Measurements from ENCODE around the gene DENND1A.
"Not testable (repeated sequence)": the region's sequence is repeated elsewhere in the genome, so short reads cannot be mapped to it uniquely, and the experiment has no call there.

Gene DENND1A

DNA sequence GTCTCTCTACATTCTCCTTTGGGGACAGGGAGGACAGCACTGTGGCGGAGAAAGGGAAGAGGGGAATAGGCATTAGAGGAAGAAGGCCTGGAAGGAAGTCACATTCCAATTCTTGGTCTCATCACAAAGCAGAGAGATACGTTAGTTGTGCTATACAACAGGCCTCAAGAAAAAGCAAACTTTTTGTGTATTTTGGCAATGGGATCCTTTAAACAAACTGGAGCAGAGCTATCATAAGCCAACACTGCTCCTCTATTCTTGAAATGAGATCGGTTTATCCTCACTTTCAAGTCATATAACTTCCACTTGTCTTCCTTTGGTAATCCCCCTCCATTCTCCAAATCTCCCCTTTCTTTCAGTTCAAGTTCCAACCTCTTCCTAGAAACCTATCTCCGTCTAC is 6.5 kb downstream of the DENND1A start:
- in situ Hi-C loops (cut with HindIII; ENCODE audit: low sequenced_read_pairs): no loop called here

GRCh38 chr9:123922911-123923310 is 7.0 kb downstream of the DENND1A start:
- in situ Hi-C loops (cut with HindIII; ENCODE audit: low sequenced_read_pairs): no loop called here

DNA sequence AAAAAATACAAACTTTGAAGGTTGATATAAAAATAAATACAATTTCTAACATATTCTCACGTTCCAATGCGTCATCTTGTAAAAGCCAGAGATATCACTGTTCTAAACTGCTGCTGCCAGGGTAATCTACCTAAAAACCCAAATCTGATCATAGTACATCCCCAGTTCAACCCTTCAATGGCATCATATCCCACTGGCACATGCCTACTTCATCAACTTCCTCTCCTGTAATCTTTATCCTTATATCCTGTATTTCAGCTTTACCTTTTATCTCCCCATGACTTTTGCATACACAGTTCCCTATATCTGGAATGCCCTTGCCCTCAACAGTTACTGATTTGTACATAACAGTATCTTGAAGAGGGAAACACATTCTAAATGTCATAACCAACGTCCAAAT is 7.5 kb downstream of the DENND1A start:
- in situ Hi-C loops (cut with HindIII; ENCODE audit: low sequenced_read_pairs): no loop called here

GRCh38 chr9:123914517-123915196 is 15.3 kb downstream of the DENND1A start:
- in situ Hi-C loops (cut with HindIII; ENCODE audit: low sequenced_read_pairs): no loop called here

DNA sequence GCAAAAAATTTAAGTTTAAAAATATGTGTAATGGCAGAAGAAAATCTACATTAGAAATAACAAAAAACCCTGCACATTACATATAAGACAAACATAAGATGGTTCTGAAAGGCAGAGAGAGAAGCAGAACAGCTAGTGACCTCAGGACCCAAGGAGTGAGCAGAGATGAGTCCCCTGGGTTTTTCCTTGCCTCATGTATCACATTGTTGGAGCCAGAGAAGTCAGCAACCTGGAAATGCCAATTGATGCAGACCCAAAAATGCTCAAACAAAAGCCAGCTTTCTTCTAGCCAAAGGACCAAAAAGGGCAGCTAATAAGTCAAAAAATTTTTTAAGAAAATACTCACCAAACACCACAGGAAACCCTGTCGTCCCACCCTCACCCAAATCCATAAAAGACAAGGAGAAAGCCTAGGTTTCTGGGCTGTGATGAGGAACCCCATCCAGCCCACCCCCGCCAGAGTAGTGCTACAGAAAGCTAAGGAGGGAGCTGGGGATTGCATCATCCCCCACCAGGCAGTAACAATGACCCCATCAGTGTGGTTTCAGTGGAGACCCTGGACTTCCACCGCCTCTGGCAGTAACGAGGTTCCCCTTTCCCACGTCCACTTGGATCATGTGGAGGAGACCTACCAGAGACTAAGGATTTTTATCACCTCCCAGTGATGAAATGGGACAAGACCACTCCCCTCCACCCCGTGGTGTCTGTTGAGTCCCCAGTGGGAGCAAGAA is 17.6 kb downstream of the DENND1A start:
- in situ Hi-C loops (cut with HindIII; ENCODE audit: low sequenced_read_pairs): no loop called here

- in situ Hi-C loops (cut with HindIII; ENCODE audit: low sequenced_read_pairs): no loop called here
These were observed 18.9 kb downstream of the DENND1A start for GRCh38 chr9:123911024-123911423.

- in situ Hi-C loops (cut with HindIII; ENCODE audit: low sequenced_read_pairs): not testable (repeated sequence)
These were observed 20.7 kb downstream of the DENND1A start for GRCh38 chr9:123909192-123909591.

DNA sequence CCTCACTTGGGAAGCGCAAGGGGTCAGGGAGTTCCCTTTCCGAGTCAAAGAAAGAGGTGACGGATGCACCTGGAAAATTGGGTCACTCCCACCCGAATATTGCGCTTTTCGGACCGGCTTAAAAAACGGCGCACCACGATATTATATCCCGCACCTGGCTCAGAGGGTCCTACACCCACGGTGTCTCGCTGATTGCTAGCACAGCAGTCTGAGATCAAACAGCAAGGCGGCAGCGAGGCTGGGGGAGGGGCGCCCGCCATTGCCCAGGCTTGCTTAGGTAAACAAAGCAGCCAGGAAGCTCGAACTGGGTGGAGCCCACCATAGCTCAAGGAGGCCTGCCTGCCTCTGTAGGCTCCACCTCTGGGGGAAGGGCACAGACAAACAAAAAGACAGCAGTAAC is 26.4 kb downstream of the DENND1A start:
- in situ Hi-C loops (cut with HindIII; ENCODE audit: low sequenced_read_pairs): not testable (repeated sequence)

- in situ Hi-C loops (cut with HindIII; ENCODE audit: low sequenced_read_pairs): no loop called here
These were observed 35.1 kb downstream of the DENND1A start for GRCh38 chr9:123894822-123895221.

DNA sequence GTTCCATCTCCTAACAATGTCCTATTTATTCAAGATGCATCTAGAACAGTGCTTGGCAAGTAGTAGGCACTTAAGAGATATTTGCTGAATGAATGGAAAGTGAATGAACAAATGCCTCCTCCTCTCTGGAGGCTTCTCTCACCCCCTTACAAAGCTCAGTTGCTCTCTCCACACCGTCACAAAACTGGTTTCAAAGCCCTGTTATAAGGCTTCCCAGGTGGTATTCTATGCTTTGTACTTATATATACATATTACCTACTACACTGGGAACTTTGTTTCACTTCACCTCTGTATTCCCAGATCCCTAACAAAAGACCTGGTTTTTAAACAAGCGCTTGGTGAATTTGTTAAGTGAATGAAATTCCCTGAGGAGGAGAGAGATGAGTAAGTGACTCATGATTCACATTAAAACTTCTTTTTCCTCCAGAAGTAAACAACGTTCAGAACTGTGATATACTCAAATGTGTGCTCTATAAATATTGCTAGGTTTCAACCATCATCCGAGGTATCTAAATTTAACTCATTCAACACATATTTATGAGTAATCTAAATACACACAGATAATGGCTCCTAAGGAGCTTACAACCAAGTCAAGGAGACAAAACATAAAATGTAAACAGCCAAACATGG is 36.0 kb downstream of the DENND1A start:
- in situ Hi-C loops (cut with HindIII; ENCODE audit: low sequenced_read_pairs): no loop called here

DNA sequence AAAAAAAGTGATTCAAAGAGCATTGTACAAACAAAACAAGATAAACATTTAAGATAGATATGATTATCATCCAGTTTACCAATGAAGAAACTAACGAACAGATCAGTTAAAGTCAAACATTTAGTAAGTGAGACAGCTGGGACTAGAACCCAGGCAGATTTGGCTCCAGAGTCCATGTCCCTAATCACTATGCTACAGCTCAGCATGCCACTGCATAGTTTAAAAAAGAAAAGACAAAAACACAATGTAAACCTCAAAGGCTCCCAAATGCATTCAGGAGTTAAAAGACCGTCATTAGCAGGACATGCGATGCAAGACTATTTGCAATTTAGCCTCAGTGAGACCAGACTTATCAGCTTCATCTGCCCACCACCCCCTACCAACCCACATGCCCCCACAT is 36.8 kb downstream of the DENND1A start:
- in situ Hi-C loops (cut with HindIII; ENCODE audit: low sequenced_read_pairs): no loop called here

DNA sequence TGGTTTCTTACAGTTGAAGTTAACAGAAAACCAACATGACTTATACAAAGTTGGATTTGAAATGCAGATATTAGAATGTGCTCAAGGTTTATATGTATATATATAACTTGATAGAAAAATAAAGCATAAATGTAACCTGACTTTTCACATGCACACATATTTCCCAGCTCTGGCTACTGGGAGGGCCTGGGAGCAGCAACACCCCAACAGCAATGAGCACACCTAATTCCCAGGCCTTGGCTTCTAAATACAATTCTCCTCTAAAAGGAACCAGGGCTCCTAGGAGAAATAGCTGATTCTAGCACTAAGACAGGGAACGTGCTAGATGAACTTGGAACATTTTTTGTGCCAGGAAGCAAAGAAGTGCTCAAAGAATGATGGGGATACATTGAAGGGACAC is 42.1 kb downstream of the DENND1A start:
- in situ Hi-C loops (cut with HindIII; ENCODE audit: low sequenced_read_pairs): no loop called here

DNA sequence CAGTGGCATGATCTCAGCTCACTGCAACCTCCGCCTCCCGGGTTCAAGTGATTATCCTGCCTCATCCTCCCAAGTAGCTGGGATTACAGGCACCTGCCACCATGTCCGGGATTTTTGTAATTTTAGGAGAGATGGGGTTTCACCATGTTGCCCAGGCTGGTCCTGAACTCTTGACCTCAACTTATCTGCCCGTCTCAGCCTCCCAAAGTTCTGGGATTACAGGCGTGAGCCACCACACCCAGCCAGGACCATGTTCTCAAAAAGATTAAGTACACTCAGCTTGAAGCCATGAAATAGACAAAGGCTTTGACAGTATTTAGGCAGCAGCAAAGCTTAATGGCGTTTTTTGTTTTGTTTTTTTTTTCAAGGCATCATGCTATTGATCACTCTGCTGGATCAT is 44.1 kb downstream of the DENND1A start:
- in situ Hi-C loops (cut with HindIII; ENCODE audit: low sequenced_read_pairs): not testable (repeated sequence)

- in situ Hi-C loops (cut with HindIII; ENCODE audit: low sequenced_read_pairs): no loop called here
These were observed 46.3 kb downstream of the DENND1A start for GRCh38 chr9:123883634-123884033.

DNA sequence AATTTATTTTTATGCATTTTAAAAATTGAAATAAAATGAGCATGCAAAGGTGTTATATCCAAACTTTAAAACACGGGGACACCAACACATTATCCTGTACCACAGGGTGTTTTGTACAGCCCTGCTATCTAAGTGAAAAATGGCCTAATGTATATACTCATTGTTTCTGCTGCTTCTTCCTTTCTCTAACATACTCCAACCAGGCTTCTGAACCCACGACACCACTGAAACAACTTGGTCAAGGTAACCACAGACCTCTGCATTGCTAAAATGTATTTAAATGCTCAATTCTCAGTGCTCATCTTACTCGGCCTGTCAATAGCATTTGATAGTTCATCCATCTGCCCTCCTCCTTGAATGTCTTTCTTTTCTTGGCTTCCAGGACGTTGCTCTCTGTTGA is 48.3 kb downstream of the DENND1A start:
- in situ Hi-C loops (cut with HindIII; ENCODE audit: low sequenced_read_pairs): no loop called here

- in situ Hi-C loops (cut with HindIII; ENCODE audit: low sequenced_read_pairs): no loop called here
These were observed 49.5 kb downstream of the DENND1A start for GRCh38 chr9:123880420-123880819.

GRCh38 chr9:123876750-123877149 is 53.2 kb downstream of the DENND1A start:
- in situ Hi-C loops (cut with HindIII; ENCODE audit: low sequenced_read_pairs): no loop called here

DNA sequence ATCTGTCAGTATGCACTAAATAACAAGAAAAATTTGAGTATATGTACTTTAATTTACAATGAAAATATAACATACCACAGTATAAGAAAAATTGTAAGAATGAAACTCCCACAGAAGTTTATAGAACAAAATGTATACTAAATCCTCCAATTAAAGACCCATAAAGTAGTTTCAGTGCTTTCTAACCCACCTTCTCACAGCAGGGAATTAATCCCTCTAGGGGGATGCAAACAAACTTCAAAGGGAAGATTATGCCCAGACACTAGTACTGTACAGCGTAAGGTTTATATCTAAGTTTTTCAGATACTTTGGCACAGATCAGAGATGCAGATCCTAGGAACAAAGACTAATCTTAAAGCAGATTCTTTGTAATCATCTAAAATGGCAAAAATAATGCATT is 57.2 kb downstream of the DENND1A start:
- in situ Hi-C loops (cut with HindIII; ENCODE audit: low sequenced_read_pairs): no loop called here

GRCh38 chr9:123871781-123872180 is 58.1 kb downstream of the DENND1A start:
- in situ Hi-C loops (cut with HindIII; ENCODE audit: low sequenced_read_pairs): no loop called here

GRCh38 chr9:123868002-123868401 is 61.9 kb downstream of the DENND1A start:
- in situ Hi-C loops (cut with HindIII; ENCODE audit: low sequenced_read_pairs): no loop called here

- in situ Hi-C loops (cut with HindIII; ENCODE audit: low sequenced_read_pairs): no loop called here
These were observed 62.9 kb downstream of the DENND1A start for GRCh38 chr9:123867034-123867433.

DNA sequence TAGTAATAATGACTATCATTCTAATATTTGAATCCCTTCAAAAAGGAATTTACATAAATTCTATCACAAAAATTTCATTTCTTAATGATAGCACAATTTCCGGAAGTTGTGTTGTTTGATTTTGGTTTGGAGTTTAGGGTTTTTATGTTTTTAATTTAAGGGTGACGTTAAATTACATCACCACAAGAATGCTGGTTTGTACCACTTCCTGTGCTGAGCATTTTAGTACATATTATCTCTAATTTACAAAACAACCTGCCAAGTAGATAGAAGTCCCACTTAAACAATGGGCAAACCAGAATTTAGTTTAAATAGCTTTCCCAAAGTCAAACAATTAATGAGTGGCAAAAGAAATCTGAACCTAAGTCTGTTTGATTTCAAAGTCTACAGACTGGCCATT is 63.4 kb downstream of the DENND1A start:
- in situ Hi-C loops (cut with HindIII; ENCODE audit: low sequenced_read_pairs): no loop called here

Data from DLD1 (cell line).